Hematopoietic multipotent progenitor cell treated with erythropoietin and hydrocortisone succinate and interleukin-3 and kit ligand, for 8 days (in vitro differentiated cells): ENCODE measurements around the gene NPC1L1.
"Not testable (repeated sequence)": the region's sequence is repeated elsewhere in the genome, so short reads cannot be mapped to it uniquely, and the experiment has no call there.

Experiments
- DNase-seq: peaks from one replicate; pipeline ENCODE4 v3.0.0-alpha.2; 2015

Gene NPC1L1

GRCh38 chr7:44534501-44534900 lies 6.6 kb downstream of the NPC1L1 start:
- peak; percentile 74 for DNase-seq

GRCh38 chr7:44534087-44534486 lies 7.0 kb downstream of the NPC1L1 start:
- DNase-seq, result no peak

- DNase-seq, result no peak
Measured at GRCh38 chr7:44533301-44534055, 7.7 kb downstream of the NPC1L1 start.

- DNase-seq, result no peak
Measured at GRCh38 chr7:44531421-44532380, 9.4 kb downstream of the NPC1L1 start.

GRCh38 chr7:44530990-44531389 lies 10.1 kb downstream of the NPC1L1 start:
- no peak for DNase-seq

- DNase-seq, result no peak
Measured at GRCh38 chr7:44524811-44525388, 16.2 kb downstream of the NPC1L1 start.

- no peak for DNase-seq
Measured at GRCh38 chr7:44522315-44522714, 18.8 kb downstream of the NPC1L1 start.

GRCh38 chr7:44521347-44522095 lies 19.6 kb downstream of the NPC1L1 start:
- DNase-seq, result no peak

GRCh38 chr7:44520574-44520973 lies 20.6 kb downstream of the NPC1L1 start:
- DNase-seq, result no peak

- no peak for DNase-seq
Measured at GRCh38 chr7:44519546-44519945, 21.6 kb downstream of the NPC1L1 start.

GRCh38 chr7:44518761-44519160 lies 22.4 kb downstream of the NPC1L1 start:
- no peak for DNase-seq

GRCh38 chr7:44517175-44517574 lies 24.0 kb downstream of the NPC1L1 start:
- DNase-seq, result no peak

- DNase-seq, result no peak
Measured at GRCh38 chr7:44515590-44516268, 25.4 kb downstream of the NPC1L1 start.

- DNase-seq, result no peak
Measured at GRCh38 chr7:44512736-44513135, 28.4 kb downstream of the NPC1L1 start.

- no peak for DNase-seq
Measured at GRCh38 chr7:44511863-44512468, 29.2 kb downstream of the NPC1L1 start.

- no peak for DNase-seq
Measured at GRCh38 chr7:44511236-44511635, 29.9 kb downstream of the NPC1L1 start.

GRCh38 chr7:44508328-44509030 lies 32.7 kb downstream of the NPC1L1 start:
- no peak for DNase-seq

GRCh38 chr7:44506592-44507288 lies 34.4 kb downstream of the NPC1L1 start:
- DNase-seq, result not testable (repeated sequence)

GRCh38 chr7:44505595-44505994 lies 35.5 kb downstream of the NPC1L1 start:
- no peak for DNase-seq

GRCh38 chr7:44498230-44498954 lies 42.7 kb downstream of the NPC1L1 start:
- peak; percentile 82 for DNase-seq
